ENCODE results near the gene TRA2B.

Gene TRA2B

GRCh38 chr3:185937689-185938374, at the start of gene TRA2B:
Gene TRA2B, minus strand, starts transcription at chr3:185938014. Its CDS starts 154 bp downstream, at chr3:185937860.
- peak; percentile 98 for DNase-seq (ENCODE audit: low spot score)

DNA sequence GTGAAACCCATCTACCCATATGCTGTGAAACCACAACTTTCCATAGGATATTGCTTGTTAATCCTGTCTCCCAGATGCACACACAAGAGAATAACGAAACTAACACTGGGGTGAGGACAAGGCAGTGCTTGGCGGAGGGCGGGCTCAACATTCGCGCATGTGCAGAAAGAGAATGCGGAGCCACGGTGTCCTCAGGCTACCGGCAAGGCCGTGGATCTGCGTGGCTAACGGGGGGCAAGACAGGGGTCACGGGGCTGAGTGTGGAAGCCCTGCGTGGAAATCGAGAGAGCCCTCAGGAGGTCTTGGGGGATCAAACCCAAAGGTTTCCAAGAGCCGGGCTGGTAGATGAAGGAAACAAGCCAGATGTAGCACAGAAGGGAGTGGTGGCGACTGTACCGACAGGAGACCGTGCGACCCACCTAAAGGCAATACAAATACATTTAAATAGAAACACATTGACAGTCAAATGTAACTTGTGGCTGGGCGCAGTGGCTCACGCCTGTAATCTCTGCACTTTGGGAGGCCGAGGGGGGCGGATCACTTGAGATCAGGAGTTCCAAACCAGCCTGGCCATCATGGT, 48.5 kb upstream of the TRA2B start:
- no peak for DNase-seq (ENCODE audit: low spot score)

DNA sequence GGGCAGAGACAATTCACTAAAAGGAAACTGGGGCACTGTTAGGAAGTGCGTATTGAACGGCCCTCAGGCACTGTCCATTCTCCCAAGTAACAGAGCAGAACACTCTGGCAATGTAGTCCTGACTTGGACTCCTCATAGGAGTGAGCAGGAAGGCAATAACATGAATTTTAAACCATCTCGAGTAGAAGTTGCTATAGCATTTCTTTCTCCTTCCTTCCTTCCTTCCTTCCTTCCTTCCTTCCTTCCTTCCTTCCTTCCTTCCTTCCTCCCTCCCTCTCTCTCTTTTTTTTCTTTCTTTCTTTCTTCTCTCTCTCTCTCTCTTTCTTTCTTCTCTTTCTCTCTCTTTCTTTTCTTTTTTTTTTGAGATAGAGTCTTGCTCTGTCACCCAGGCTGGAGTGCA, 46.4 kb upstream of the TRA2B start:
- no peak for DNase-seq (ENCODE audit: low spot score)

GRCh38 chr3:185983495-185984141, 45.8 kb upstream of the TRA2B start:
- peak; percentile 64 for DNase-seq (ENCODE audit: low spot score)

DNA sequence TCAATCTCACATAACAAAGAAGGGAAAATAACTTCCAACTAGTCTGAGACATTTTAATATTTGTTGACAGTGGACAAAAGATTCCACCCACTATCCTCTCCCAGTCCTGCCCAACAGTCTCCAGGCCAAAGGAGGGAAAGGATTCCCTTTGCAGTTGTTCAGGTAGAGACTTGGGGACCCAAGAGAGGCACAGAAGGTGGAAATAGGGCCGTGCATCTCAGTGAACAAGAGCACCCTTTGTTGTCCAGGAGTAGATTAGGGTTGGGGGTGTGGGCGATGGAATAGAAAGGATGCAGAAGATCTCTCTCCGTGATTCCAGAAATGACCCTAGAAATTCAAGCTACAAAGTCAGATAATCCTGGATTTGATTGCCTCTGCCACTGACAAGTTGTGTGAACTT, 44.8 kb upstream of the TRA2B start:
- no peak for DNase-seq (ENCODE audit: low spot score)

GRCh38 chr3:185981621-185982020, 43.8 kb upstream of the TRA2B start:
- no peak for DNase-seq (ENCODE audit: low spot score)

DNA sequence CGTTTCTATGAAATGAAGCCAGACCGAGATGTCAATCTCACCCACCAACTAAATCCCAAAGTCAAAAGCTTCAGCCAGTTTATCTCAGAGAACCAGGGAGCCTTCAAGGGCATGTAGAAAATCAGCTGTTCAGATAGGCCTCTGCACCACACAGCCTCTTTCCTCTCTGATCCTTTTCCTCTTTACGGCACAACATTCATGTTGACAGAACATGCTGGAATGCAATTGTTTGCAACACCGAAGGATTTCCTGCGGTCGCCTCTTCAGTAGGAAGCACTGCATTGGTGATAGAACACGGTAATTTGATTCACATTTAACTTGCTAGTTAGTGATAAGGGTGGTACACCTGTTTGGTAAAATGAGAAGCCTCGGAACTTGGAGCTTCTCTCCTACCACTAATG, 41.9 kb upstream of the TRA2B start:
- DNase-seq (ENCODE audit: low spot score): no peak

- no peak for DNase-seq (ENCODE audit: low spot score)
These were observed 40.7 kb upstream of the TRA2B start for GRCh38 chr3:185978516-185978915.

GRCh38 chr3:185977679-185978040, 39.8 kb upstream of the TRA2B start:
- DNase-seq (ENCODE audit: low spot score): no peak

GRCh38 chr3:185976977-185977678, 39.3 kb upstream of the TRA2B start:
- peak; percentile 76 for DNase-seq (ENCODE audit: low spot score)

- DNase-seq (ENCODE audit: low spot score): no peak
These were observed 38.3 kb upstream of the TRA2B start for GRCh38 chr3:185976100-185976499.

DNA sequence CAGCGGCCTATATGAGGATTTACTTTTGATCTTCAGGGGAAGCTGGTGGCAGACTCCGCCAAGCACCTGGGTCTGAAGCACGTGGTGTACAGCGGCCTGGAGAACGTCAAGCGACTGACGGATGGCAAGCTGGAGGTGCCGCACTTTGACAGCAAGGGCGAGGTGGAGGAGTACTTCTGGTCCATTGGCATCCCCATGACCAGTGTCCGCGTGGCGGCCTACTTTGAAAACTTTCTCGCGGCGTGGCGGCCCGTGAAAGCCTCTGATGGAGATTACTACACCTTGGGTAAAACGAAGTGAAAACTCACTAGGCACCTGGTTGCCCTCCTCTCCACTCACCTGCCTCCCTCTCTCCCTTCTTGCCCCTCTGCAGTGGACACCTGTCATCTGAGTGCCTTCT, 33.8 kb upstream of the TRA2B start:
- DNase-seq (ENCODE audit: low spot score): no peak

GRCh38 chr3:185968168-185968567, 30.4 kb upstream of the TRA2B start:
- no peak for DNase-seq (ENCODE audit: low spot score)

DNA sequence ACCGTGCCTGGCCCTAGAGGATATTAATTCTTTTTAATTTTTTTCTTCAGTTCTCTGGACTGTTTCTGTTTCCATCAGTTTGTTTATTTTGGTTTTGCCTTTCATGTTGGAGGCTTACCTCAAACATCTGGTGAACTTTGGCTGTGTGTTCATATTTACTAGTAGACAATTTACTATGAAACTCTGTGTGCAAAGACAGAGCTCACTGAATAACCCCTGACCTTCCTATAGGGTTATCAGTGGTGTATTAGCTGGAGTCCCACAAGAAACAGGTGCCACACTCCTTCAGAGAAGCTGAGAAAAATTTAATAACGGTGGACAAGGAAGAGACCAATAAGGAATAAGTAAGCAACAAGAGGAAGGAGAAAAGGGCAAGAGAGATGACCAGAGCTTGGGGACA, 28.8 kb upstream of the TRA2B start:
- DNase-seq (ENCODE audit: low spot score): no peak

DNA sequence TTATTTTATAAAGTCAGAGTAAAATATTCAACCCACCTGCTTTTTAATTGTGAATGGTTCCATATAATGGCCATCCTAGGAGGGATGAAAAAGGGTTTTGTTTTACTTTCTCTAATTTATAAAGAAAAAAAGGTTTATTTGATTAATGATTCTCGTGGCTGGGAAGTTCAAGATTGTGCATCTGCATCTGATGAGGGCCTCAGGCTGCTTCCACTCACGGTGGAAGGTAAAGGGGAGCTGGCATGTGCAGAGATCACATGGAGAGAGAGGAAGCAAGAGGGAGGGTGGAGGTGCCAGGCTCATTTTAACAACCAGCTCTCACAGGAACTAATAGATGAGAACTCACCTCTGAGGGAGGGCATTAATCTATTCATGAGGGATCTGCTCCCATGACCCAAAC, 27.7 kb upstream of the TRA2B start:
- no peak for DNase-seq (ENCODE audit: low spot score)

GRCh38 chr3:185961675-185962232, 23.9 kb upstream of the TRA2B start:
- DNase-seq (ENCODE audit: low spot score): no peak

- no peak for DNase-seq (ENCODE audit: low spot score)
These were observed 22.9 kb upstream of the TRA2B start for GRCh38 chr3:185960522-185961288.

DNA sequence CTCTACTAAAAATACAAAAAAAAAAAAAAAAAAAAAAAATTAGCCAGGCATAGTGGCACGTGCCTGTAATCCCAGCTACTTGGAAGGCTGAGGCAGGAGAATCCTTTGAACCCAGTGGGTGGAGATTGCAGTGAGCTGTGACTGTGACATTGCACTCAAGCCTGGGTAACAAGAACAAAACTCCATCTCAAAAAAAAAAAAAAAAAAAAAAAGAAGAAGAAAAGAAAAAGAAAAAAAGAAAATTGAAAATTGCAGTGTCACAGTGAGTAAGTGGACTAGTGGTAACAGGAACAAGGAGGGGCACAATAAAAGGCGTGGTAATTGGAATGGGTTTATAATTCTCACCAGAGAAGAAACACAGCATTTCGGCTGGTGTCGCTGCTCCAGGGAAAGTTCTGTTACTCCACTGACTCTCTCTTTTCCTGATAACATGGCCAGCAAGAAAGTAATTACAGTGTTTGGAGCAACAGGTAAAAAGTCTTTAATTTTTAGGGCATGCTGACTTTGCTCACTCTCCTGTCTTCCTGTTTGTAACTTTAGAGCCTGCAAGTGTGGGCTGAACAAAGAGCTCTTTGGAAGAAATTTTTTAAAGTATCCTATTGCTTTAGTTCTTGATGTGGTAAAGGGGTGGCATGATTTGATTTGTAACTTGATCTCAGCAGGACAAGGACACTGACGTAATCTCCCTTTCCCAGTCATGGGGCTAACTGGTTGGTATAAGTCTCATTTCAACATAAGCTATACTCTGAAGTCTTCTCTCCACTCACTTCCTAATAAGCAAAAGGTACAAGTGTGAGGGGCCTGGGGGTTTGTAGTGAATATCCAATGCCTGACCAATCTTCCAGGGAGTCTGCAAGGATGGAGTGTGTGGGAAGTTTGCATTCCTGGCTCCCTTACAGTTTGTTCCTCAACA, 22.1 kb upstream of the TRA2B start:
- no peak for DNase-seq (ENCODE audit: low spot score)

DNA sequence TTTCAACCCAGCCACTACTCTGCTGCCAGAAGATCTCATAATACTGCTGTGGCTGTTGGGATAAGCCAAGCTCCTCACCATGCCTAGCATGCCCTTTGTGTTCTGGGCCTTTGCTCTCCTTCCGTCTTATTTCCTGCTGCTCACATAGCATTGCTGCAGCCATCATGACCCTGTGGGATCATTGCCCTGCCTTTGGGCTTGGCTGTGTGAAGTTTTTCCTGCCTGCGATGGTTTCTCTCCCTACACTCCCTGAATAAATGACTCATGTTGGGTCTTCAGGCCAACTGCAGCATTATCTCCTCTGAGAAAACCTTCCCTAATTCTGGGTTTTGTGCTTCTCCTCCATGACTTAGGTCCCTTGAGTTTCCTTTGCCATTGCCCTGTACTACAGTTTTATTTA, 20.8 kb upstream of the TRA2B start:
- DNase-seq (ENCODE audit: low spot score): no peak

- no peak for DNase-seq (ENCODE audit: low spot score)
These were observed 18.4 kb upstream of the TRA2B start for GRCh38 chr3:185956244-185956643.

- no peak for DNase-seq (ENCODE audit: low spot score)
These were observed 16.5 kb upstream of the TRA2B start for GRCh38 chr3:185954366-185954723.
